ENCODE data around the gene RRP15.

The RRP15 gene

GRCh38 chr1:218362418-218363076 lies 77.5 kb downstream of the RRP15 start:
- H3K4me3 ChIP-seq (ENCODE audit: low read depth, low read length), result no peak overlapping the region
- TF ChIP-seq CTCF (IDR thresholded peaks at IDR 0.05; ENCODE audit: low read depth, low read length), result no peak
- TF ChIP-seq MAX (IDR thresholded peaks at IDR 0.05; ENCODE audit: low read depth, low read length), result no peak
- no peak for TF ChIP-seq POLR2A (IDR thresholded peaks at IDR 0.05; ENCODE audit: extremely low read depth, insufficient read length)
- no peak for TF ChIP-seq MYC (IDR thresholded peaks at IDR 0.05; ENCODE audit: low read depth, low read length)
- no peak for DNase-seq (ENCODE audit: low read depth)

- TF ChIP-seq MAX (IDR thresholded peaks at IDR 0.05; ENCODE audit: low read depth, low read length) (no peak), CTCF (IDR thresholded peaks at IDR 0.05; ENCODE audit: low read depth, low read length) (no peak), POLR2A (IDR thresholded peaks at IDR 0.05; ENCODE audit: extremely low read depth, insufficient read length) (no peak), MYC (IDR thresholded peaks at IDR 0.05; ENCODE audit: low read depth, low read length) (no peak)
- no peak for DNase-seq (ENCODE audit: low read depth)
- H3K4me3 ChIP-seq (ENCODE audit: low read depth, low read length), result no peak overlapping the region
These were observed 78.0 kb downstream of the RRP15 start for GRCh38 chr1:218363141-218363540.

- TF ChIP-seq MYC (IDR thresholded peaks at IDR 0.05; ENCODE audit: low read depth, low read length) (no peak), CTCF (IDR thresholded peaks at IDR 0.05; ENCODE audit: low read depth, low read length) (no peak), POLR2A (IDR thresholded peaks at IDR 0.05; ENCODE audit: extremely low read depth, insufficient read length) (no peak), MAX (IDR thresholded peaks at IDR 0.05; ENCODE audit: low read depth, low read length) (no peak)
These were observed 79.1 kb downstream of the RRP15 start for GRCh38 chr1:218364028-218364710.

GRCh38 chr1:218365226-218365999 lies 80.3 kb downstream of the RRP15 start:
- TF ChIP-seq MYC (IDR thresholded peaks at IDR 0.05; ENCODE audit: low read depth, low read length) (no peak), CTCF (IDR thresholded peaks at IDR 0.05; ENCODE audit: low read depth, low read length) (no peak), POLR2A (IDR thresholded peaks at IDR 0.05; ENCODE audit: extremely low read depth, insufficient read length) (no peak), MAX (IDR thresholded peaks at IDR 0.05; ENCODE audit: low read depth, low read length) (no peak)
- no peak overlapping the region for H3K4me3 ChIP-seq (ENCODE audit: low read depth, low read length)
- no peak for DNase-seq (ENCODE audit: low read depth)

More at GRCh38 chr1:218364028-218364710, 79.1 kb downstream of the RRP15 start:
- no peak for DNase-seq (ENCODE audit: low read depth)
- H3K4me3 ChIP-seq (ENCODE audit: low read depth, low read length), result no peak overlapping the region

GRCh38 chr1:218366322-218367052 lies 81.4 kb downstream of the RRP15 start:
- no peak for DNase-seq (ENCODE audit: low read depth)
- H3K4me3 ChIP-seq (ENCODE audit: low read depth, low read length), result no peak overlapping the region
- TF ChIP-seq CTCF (IDR thresholded peaks at IDR 0.05; ENCODE audit: low read depth, low read length) (no peak), POLR2A (IDR thresholded peaks at IDR 0.05; ENCODE audit: extremely low read depth, insufficient read length) (no peak), MAX (IDR thresholded peaks at IDR 0.05; ENCODE audit: low read depth, low read length) (no peak), MYC (IDR thresholded peaks at IDR 0.05; ENCODE audit: low read depth, low read length) (no peak)

Data from NB4 (cell line).